Measurements from ENCODE around the gene STAT6. TPM values are rescaled to one million over a fixed set of nuclear protein-coding genes. Genes with fewer than 3 reads are reported as not detected.
A peak's percentile ranks its signal among the peaks of the same experiment; 100 is the strongest.
"Not testable (repeated sequence)": the region's sequence is repeated elsewhere in the genome, so short reads cannot be mapped to it uniquely, and the experiment has no call there.

STAT6 gene
- total and polyA plus RNA-seq, 5 donors: 57.6 to 89.6 (median 82.8) TPM

DNA sequence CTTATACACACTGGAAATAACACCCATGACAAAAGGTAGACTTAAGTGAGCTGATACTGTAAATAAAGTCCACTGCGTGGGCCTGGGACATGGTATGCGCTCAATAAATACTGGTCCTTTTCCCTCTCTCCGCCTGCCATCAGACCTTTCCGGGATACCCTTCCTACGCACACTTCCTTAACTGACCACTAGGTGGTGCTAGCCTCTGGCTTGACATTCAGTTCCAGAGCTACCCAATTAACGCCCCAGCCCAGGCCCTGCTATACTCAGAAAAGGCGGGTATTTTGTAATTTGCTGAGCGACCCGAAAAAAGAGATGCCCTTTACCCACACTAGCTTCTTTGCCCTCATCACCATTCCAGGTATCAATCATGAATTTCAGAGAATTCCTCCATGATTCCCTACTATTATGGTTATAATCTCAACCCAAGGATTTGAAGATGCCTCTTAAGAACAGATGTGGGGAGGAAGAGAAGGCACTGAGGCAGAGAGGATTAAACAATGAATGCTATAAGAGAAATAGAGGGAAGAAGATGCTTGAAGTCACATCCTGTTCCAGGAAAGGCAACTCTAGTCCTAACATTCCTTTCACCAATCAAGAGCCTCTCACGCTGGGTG lies 13.2 kb upstream of the STAT6 start:
- H3K27ac ChIP-seq (ENCODE audit: low read length): no peak overlapping the region
- no peaks in the 10 kb centered on the region for H3K9me3 ChIP-seq (ENCODE audit: control insufficient read depth, low read length)
- no peaks in the 10 kb centered on the region for H3K4me1 ChIP-seq (ENCODE audit: control insufficient read depth, insufficient read depth, low read length)
- ATAC-seq (peak in 1 of 2 donors; percentile 42), DNase-seq (peak; percentile 56 to 83 (median 69))
- WGBS: 14% methylated on average over 10 of the region's 10 CpGs
- H3K27me3 ChIP-seq (ENCODE audit: control insufficient read depth, insufficient read depth): no peaks in the 10 kb centered on the region
- H3K4me3 ChIP-seq (ENCODE audit: low read length): no peak overlapping the region
- intact Hi-C loops (cut with DNase I): loop anchor here (2.0 to 5.0 kb wide), 3 partner anchors 50 to 58 kb away; no protein-coding TSS in a partner anchor

DNA sequence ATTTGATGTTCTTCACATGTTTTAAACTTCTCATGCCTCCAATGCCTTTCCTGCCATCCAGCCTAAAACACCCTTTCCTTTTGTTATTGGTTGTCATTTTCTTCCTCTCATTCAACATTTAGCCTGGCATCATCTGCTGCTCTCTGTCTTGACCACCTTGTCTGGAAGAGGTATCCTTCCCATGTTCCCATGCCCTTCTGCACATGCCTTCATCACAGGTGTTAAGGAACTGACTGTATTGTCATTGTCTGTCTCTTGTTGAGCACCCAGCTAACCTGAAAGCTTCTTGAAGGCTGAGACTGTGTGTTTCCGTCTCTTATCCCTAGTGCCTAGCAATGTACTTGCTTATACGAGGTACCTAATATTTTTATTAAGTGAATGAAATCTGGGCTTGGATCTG lies 12.7 kb upstream of the STAT6 start:
- 37% methylated on average over 2 of the region's 2 CpGs for WGBS
- intact Hi-C loops (cut with DNase I): loop anchor here (2.0 to 5.0 kb wide), 3 partner anchors 51 to 59 kb away; no protein-coding TSS in a partner anchor

DNA sequence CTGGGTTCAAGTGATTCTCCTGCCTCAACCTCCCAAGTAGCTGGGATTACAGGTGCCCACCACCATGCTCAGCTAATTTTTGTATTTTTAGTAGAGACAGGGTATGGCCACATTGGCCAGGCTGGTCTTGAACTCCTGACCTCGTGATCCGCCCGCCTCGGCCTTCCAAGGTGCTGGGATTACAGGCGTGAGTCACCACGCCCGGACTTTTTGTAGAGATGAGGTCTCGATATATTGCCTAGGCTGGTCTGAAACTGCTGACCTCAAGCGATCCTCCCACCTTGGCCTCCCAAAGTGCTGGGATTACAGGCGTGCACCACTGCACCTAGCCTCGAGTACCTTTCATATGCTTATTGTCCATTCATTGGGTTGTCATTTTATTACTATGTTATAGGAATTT lies 9.6 kb upstream of the STAT6 start:
- not testable (repeated sequence) for H3K9me3 ChIP-seq (ENCODE audit: control insufficient read depth, low read length); H3K27me3 ChIP-seq (ENCODE audit: control insufficient read depth, insufficient read depth); H3K4me3 ChIP-seq (ENCODE audit: low read length); DNase-seq; ATAC-seq; H3K27ac ChIP-seq (ENCODE audit: low read length); H3K4me1 ChIP-seq (ENCODE audit: control insufficient read depth, insufficient read depth, low read length)
- intact Hi-C loops (cut with DNase I): loop anchor here in 1 of 4 donors (5.0 kb wide), 1 partner anchor 57 kb away; no protein-coding TSS in a partner anchor
- 91% methylated on average over 11 of the region's 11 CpGs for WGBS

More for the DNA sequence above, 12.7 kb upstream of the STAT6 start:
- Histone ChIP-seq H3K9me3 (ENCODE audit: control insufficient read depth, low read length) (no peaks in the 10 kb centered on the region), H3K4me3 (ENCODE audit: low read length) (no peak overlapping the region), H3K27ac (ENCODE audit: low read length) (no peak overlapping the region), H3K27me3 (ENCODE audit: control insufficient read depth, insufficient read depth) (no peaks in the 10 kb centered on the region), H3K4me1 (ENCODE audit: control insufficient read depth, insufficient read depth, low read length) (peaks cover under 1% of the 10 kb centered on the region)
- ATAC-seq (no peak), DNase-seq (no peak)

DNA sequence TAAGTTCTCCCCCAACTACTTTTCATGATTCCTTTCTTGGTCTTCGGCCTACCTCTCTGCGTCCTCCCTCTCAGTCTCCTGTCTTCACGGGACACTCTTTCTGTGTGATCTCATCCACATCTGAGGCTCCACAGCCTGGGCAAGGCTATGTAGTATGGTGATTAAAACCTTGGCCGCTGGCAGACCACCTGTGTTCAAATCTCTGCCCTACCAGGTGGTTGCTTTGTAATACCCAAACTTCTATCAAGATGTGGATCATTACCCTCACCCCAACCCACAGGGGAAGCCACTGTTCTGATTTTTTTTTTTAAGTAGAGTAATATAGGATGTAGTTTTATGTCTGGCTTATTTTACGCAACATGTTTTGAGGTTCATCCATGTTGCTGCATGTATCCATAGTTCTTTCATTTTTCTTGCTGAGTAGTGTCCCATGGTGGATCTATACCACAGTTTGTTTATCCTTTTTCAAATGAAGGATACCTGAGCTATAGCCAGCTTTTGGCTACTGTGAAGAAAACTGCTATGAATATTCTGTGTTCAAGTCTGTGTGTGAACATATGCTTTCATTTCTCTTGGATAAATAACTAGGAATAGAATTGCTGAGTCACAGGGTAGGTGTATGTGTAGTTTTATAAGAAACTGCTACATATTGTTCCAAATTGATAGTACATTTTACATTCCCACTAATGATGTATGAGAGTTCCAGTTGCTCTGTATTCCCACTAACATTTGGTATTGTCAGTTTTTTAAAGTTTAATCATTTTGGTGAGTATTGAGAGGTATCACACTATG lies 8.3 kb upstream of the STAT6 start:
- intact Hi-C loops (cut with DNase I): loop anchor here in 2 of 4 donors (5.0 to 10.0 kb wide), 2 partner anchors 58 to 105 kb away; partner anchors contain the start of gene TAC3 (in 1 of the 2)
- Histone ChIP-seq H3K4me1 (ENCODE audit: control insufficient read depth, insufficient read depth, low read length) (peaks cover 3% of the 10 kb centered on the region), H3K4me3 (ENCODE audit: low read length) (no peak overlapping the region), H3K27me3 (ENCODE audit: control insufficient read depth, insufficient read depth) (no peaks in the 10 kb centered on the region), H3K27ac (ENCODE audit: low read length) (no peak overlapping the region), H3K9me3 (ENCODE audit: control insufficient read depth, low read length) (no peaks in the 10 kb centered on the region)
- DNase-seq (no peak), ATAC-seq (peak in 1 of 2 donors; percentile 9)
- 84% methylated on average over 5 of the region's 5 CpGs for WGBS

DNA sequence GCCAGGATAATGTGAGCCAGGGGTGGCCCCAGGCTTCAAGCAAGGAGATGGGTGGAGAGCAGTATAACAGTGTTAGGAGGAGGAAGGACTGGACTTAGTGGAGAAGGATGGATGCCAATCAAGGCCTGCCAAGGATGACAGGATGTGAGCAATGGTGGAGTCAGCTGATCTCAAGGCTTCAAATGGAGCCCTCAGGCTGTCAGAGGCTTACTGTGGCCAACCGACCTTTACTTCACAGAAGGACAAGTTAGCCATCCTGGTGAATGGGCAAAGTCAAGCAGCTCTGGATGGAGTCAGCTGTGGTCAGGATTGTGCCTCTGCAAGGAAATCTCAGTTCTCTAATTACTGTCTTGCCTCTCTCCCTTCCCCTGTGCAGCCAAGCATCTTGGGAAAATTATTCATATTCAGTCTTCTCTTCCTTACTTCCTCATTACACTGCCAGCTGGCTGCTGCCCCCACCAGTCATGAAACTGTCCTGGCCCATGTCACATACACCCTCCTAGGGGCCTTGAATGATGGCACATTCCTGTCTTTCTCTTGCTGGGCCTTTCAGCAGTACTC lies 7.6 kb upstream of the STAT6 start:
- peaks cover 3% of the 10 kb centered on the region for H3K4me1 ChIP-seq (ENCODE audit: control insufficient read depth, insufficient read depth, low read length)
- H3K9me3 ChIP-seq (ENCODE audit: control insufficient read depth, low read length): no peaks in the 10 kb centered on the region
- no peaks in the 10 kb centered on the region for H3K27me3 ChIP-seq (ENCODE audit: control insufficient read depth, insufficient read depth)
- no peak overlapping the region for H3K4me3 ChIP-seq (ENCODE audit: low read length)
- WGBS: 72% methylated on average over 1 of the region's 1 CpG
- peak; percentile 36 to 64 (median 58) for DNase-seq
- no peak overlapping the region for H3K27ac ChIP-seq (ENCODE audit: low read length)
- intact Hi-C loops (cut with DNase I): loop anchor here in 1 of 4 donors (10.0 kb wide), 1 partner anchor 104 kb away; the partner anchor contains the start of gene TAC3
- peak; percentile 63 to 65 for ATAC-seq

DNA sequence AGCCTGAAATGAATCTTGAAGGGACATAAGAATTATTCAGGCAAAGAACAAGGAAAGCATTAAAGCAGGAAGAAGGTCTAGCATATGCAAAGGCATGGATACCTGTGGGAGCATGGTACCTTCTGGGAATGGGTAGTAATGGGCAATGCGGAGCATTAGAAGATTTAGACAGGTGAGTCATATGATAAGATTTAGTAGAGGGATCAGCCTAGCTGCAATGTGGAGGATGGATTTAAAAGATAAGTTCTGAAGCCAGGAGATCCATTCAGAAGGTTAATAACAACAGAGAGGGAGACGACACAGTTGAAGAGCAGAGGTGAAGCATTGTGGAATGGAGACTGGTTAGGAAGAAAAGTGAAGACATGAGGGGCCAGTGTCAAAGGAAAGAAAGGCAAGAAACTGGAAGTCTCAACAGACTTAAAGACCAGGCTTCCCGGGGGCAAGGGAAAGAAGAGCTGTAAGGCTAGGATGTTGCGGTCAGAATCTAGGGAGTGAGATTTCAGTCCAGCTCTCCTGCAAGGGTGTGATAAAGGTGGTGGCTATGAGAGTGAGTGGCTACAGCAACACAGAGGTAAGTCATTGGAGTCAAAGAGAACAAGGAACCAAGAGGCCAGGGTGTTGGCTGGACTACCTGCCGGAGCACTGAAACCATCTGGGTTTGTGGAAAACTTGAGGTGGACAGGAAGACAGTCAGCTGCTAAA lies 5.6 kb upstream of the STAT6 start:
- intact Hi-C loops (cut with DNase I): loop anchor here in 1 of 4 donors (10.0 kb wide), 1 partner anchor 102 kb away; the partner anchor contains the start of gene TAC3
- peak in 1 of 3 donors; percentile 3 for DNase-seq
- H3K9me3 ChIP-seq (ENCODE audit: control insufficient read depth, low read length): no peaks in the 10 kb centered on the region
- 71% methylated on average over 5 of the region's 5 CpGs for WGBS
- ATAC-seq: no peak
- H3K4me1 ChIP-seq (ENCODE audit: control insufficient read depth, insufficient read depth, low read length): peaks cover 3% of the 10 kb centered on the region
- no peak overlapping the region for H3K27ac ChIP-seq (ENCODE audit: low read length)
- no peak overlapping the region for H3K4me3 ChIP-seq (ENCODE audit: low read length)
- H3K27me3 ChIP-seq (ENCODE audit: control insufficient read depth, insufficient read depth): no peaks in the 10 kb centered on the region

DNA sequence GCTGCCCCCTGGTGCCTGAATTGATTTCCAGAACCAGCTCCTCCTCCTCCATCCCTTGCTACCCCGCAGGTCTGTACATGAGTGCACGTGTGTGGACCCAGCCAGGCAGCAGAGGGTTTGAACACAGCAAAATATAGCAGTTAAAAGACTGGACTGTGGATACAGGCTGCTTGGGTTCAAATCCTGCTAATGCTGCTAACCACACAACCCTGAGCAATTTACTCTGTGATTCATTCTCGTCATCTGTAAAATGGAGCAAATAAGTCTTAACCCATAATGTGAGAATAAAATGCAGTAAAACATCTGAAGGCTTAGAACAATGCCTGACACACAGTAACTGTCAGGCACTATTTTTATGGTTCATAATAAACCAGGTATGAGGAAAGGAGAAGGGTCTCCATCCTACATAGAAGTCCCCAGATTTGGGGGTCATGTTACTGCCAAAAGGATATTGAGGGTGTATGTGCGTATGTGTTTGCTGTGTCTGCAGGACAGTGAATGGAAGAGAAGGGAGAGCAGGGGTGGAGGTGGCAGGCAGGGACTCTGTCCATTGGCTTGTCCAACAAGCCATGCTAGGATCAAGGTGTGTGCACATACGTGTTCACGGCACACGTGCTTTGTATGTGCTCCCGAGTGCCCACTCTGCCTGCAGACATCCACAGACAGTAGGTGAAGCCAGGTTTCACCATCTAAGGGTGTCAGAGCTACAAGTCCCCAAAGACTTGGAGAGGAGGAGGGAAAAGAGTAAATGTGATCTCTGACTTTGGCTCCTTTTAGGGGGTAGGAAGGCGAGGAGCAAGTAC lies 1.5 kb upstream of the STAT6 start:
- WGBS: 64% methylated on average over 9 of the region's 9 CpGs
- Histone ChIP-seq H3K27ac (ENCODE audit: low read length) (peak overlapping the region; percentile 100), H3K27me3 (ENCODE audit: control insufficient read depth, insufficient read depth) (no peaks in the 10 kb centered on the region), H3K4me3 (ENCODE audit: low read length) (peak overlapping the region; percentile 56), H3K4me1 (ENCODE audit: control insufficient read depth, insufficient read depth, low read length) (peaks cover 5% of the 10 kb centered on the region), H3K9me3 (ENCODE audit: control insufficient read depth, low read length) (no peaks in the 10 kb centered on the region)
- ATAC-seq: no peak
- peak in 1 of 3 donors; percentile 90 for DNase-seq
- intact Hi-C loops (cut with DNase I): loop anchor here (1.0 to 10.0 kb wide), 5 partner anchors 42 to 98 kb away; partner anchors contain the start of gene TAC3 (in 1 of the 4)

DNA sequence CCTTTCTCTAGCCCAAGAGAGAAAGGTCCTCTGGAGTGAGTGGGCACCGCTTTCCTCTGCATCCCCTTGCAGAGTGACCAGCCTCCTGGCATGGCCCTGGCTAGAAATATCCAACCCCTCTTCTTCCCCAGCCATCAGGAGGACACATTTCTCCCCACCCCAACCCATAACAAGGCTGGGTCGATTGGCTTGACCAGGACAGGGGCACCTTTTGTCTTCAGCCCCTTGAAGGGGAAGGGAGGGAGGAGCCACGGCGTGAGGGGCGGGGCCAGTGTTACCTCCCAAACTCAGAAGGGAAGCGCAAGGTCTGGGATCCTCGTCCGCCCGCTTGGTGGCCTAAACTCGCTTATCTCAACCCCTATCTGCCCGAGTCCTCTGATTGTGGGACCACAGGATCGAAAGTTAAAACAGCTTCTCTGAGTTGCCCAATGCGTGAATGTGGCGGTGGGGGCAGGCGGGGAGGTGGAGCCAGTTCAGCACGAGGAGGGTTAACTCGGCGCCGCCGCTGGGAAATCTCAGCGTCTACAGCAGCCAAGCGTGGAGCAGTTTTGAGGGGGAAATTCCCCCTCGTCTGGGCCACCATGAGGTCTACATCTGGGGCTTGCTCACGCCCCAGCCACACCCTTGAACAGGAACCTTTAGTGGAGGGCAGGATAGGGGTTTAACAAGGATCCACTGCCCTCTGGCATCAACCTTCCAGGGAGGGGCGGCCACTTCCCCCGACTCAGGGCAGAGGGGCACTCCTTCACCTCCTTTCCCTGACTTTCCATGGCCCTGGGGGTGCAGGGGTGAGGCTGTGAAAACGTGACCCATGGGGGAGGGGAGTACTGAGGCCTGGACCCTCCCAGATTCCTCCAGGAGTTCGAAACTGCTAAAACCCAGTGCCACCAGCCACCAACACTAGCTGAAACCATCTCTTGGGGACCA lies 795 bp downstream of the STAT6 start:
- intact Hi-C loops (cut with DNase I): loop anchor here in 1 of 4 donors (10.0 kb wide), 1 partner anchor 96 kb away; the partner anchor contains the start of gene TAC3
- H3K27ac ChIP-seq (ENCODE audit: low read length): peak overlapping the region; percentile 100
- peaks cover 8% of the 10 kb centered on the region for H3K4me1 ChIP-seq (ENCODE audit: control insufficient read depth, insufficient read depth, low read length)
- H3K27me3 ChIP-seq (ENCODE audit: control insufficient read depth, insufficient read depth): no peaks in the 10 kb centered on the region
- DNase-seq: peak; percentile 73 to 94 (median 90)
- ATAC-seq: peak; percentile 42 to 53
- 3% methylated on average over 28 of the region's 28 CpGs for WGBS
- H3K9me3 ChIP-seq (ENCODE audit: control insufficient read depth, low read length): no peaks in the 10 kb centered on the region
- H3K4me3 ChIP-seq (ENCODE audit: low read length): peak overlapping the region; percentile 56

All from right cardiac atrium (tissue), 5 donors.